ENCODE measurements around the gene TMEM258. TPM values are rescaled to one million over a fixed set of nuclear protein-coding genes. Genes with fewer than 3 reads are reported as not detected.
A peak's percentile ranks its signal among the peaks of the same experiment; 100 is the strongest.

The TMEM258 gene
- total and polyA plus RNA-seq, 9 of the 15 experiments (the other 6 are each of a cell fraction or from before 2014, with no cell fraction given): 97.2 to 856 (median 231) TPM

- TF ChIP-seq ATF4 (CRISPR knock-in tag; IDR thresholded peaks at IDR 0.05): 0 out of 2 replicates have a peak, but pooled peaks have one; percentile 23
- TF ChIP-seq MGA (IDR thresholded peaks at IDR 0.05): peak; percentile 50; the same call in 1 of the 2 replicates
- no peak for TF ChIP-seq KHSRP (IDR thresholded peaks at IDR 0.05)
- TF ChIP-seq CEBPG (CRISPR knock-in tag; IDR thresholded peaks at IDR 0.05): peak; percentile 48
- TF ChIP-seq CEBPG (tag; conservative IDR thresholded peaks at IDR 0.05 in 1 of 2, IDR thresholded peaks at IDR 0.05 in 1 of 2): peak in 1 of 2 experiments; percentile 46; a peak in 2 of 4 replicates
- TF ChIP-seq MCM3 (IDR thresholded peaks at IDR 0.05): no peak
- TF ChIP-seq ZMIZ1 (IDR thresholded peaks at IDR 0.05; ENCODE audit: low read depth in 2 of 2, low read length in 2 of 2): peak in 1 of 2 experiments; percentile 29; a peak in 1 of 4 replicates
- no peak for TF ChIP-seq TEAD2 (tag; IDR thresholded peaks at IDR 0.05)
Observed at GRCh38 chr11:61814958-61815789, 22.8 kb upstream of the TMEM258 start (continued).

Data from K562 (cell line).